Loucy (cell line): Measurements from ENCODE around the gene TMEM37.

ENCODE experiments used
- H2AFZ ChIP-seq: fragments of 200-600 bp; sonication (generic); 2 replicates; pipeline ENCODE4 v1.6.0; 2016; ENCODE audit warnings: antibody characterized with exemption, mild to moderate bottlenecking, low read length, moderate library complexity
- H3F3A ChIP-seq: fragments of 200-600 bp; 2 replicates; pipeline ENCODE4 v1.6.0; 2016; ENCODE audit warnings: antibody characterized with exemption, low read depth, mild to moderate bottlenecking
- H3K27me3 ChIP-seq: fragments of 200-600 bp; sonication (generic); 2 replicates; pipeline ENCODE4 v1.6.1; 2014; ENCODE audit warnings: low read length, mild to moderate bottlenecking; ENCODE audit not compliant: insufficient read depth, poor library complexity, severe bottlenecking
- H3K36me3 ChIP-seq: fragments of 200-600 bp; sonication (generic); 2 replicates; pipeline ENCODE4 v1.6.1; 2016; ENCODE audit warnings: low read length; ENCODE audit not compliant: insufficient read depth
- H3K4me1 ChIP-seq: fragments of 200-600 bp; sonication (generic); 2 replicates; pipeline ENCODE4 v1.5.1; 2014; ENCODE audit warnings: low read length, mild to moderate bottlenecking; ENCODE audit not compliant: insufficient read depth, poor library complexity, severe bottlenecking
- H3K4me2 ChIP-seq: fragments of 200-600 bp; sonication (generic); 2 replicates; pipeline ENCODE4 v1.6.0; 2014; ENCODE audit warnings: antibody characterized with exemption, low read length, low read depth, mild to moderate bottlenecking; ENCODE audit not compliant: poor library complexity, severe bottlenecking
- H3K4me3 ChIP-seq: fragments of 200-600 bp; sonication (generic); 2 replicates; pipeline ENCODE4 v1.5.1; 2014; ENCODE audit warnings: low read length, mild to moderate bottlenecking, mixed read lengths; ENCODE audit not compliant: poor library complexity, severe bottlenecking
- H3K79me2 ChIP-seq: fragments of 200-600 bp; sonication (generic); 2 replicates; pipeline ENCODE4 v1.6.1; 2014; ENCODE audit warnings: low read length; ENCODE audit not compliant: insufficient read depth
- H3K9ac ChIP-seq: fragments of 200-600 bp; sonication (generic); 2 replicates; pipeline ENCODE4 v1.6.0; 2014; ENCODE audit warnings: mild to moderate bottlenecking, low read depth, low read length, moderate library complexity; ENCODE audit not compliant: poor library complexity, severe bottlenecking
- H3K9me2 ChIP-seq: fragments of 200-600 bp; sonication (generic); replicated peaks from 2 replicates; pipeline ENCODE4 v1.6.1; 2016; ENCODE audit warnings: low read depth, low read length, mixed read lengths
- H3K9me3 ChIP-seq: fragments of 200-600 bp; sonication (generic); 2 replicates; pipeline ENCODE4 v1.6.1; 2014; ENCODE audit warnings: mild to moderate bottlenecking, antibody characterized with exemption, low read length, low read depth; ENCODE audit not compliant: insufficient read depth
- H4K20me1 ChIP-seq: fragments of 200-600 bp; sonication (generic); 2 replicates; pipeline ENCODE4 v1.6.0; 2014; ENCODE audit warnings: antibody characterized with exemption, low read length, mild to moderate bottlenecking; ENCODE audit not compliant: insufficient read depth, poor library complexity, severe bottlenecking
- EZH2phosphoT487 ChIP-seq: fragments of 200-600 bp; IDR thresholded peaks from 2 replicates; pipeline ENCODE4 v1.6.1; 2018; ENCODE audit warnings: antibody characterized with exemption, mild to moderate bottlenecking, moderate library complexity, borderline replicate concordance
- TF ChIP-seq, protein P1 (sequence below): fragments of 200-600 bp; sonication (generic); conservative IDR thresholded peaks from 2 replicates; pipeline ENCODE4 v1.5.1; 2014; ENCODE audit warnings: mild to moderate bottlenecking, antibody characterized with exemption, low read length

Gene TMEM37

DNA sequence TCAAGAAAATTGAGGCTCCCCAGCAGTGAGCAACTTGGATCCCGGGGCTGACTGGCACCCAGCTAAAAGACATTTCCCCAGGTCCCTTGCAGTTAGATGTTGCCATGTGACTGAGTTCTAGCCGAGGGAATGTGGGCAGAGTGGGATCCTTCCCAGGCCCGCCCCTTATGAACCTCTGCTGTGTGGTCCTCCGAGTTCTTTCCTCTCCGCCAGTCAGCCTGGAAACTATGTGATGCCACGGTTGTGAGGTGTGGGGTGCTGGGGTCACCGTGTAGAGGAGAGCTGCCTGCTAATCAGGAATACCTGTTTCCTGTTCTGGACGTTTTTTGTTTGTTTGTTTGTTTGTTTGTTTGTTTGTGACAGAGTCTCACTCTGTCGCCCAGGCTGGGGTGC, 45.5 kb downstream of the TMEM37 start:
- no peaks in the 10 kb centered on the region for H3K4me1 ChIP-seq
- no peaks in the 10 kb centered on the region for H3K36me3 ChIP-seq
- H3K9me2 ChIP-seq = no peaks in the 10 kb centered on the region
- H3K9ac ChIP-seq = no peak overlapping the region
- TF ChIP-seq EZH2phosphoT487 = no peak
- H3K79me2 ChIP-seq = no peaks in the 10 kb centered on the region
- no peaks in the 10 kb centered on the region for H3F3A ChIP-seq
- H4K20me1 ChIP-seq = no peaks in the 10 kb centered on the region
- H3K9me3 ChIP-seq = no peaks in the 10 kb centered on the region
- H3K27me3 ChIP-seq = no peaks in the 10 kb centered on the region
- no peak overlapping the region for H3K4me2 ChIP-seq
- no peak overlapping the region for H2AFZ ChIP-seq
- no peak overlapping the region for H3K4me3 ChIP-seq

GRCh38 chr2:119478188-119478977, 46.7 kb downstream of the TMEM37 start:
- H3K9me2 ChIP-seq = no peaks in the 10 kb centered on the region
- no peaks in the 10 kb centered on the region for H3F3A ChIP-seq
- no peaks in the 10 kb centered on the region for H3K4me1 ChIP-seq
- no peak overlapping the region for H3K9ac ChIP-seq
- no peak overlapping the region for H3K4me3 ChIP-seq
- no peaks in the 10 kb centered on the region for H3K9me3 ChIP-seq
- no peaks in the 10 kb centered on the region for H3K27me3 ChIP-seq
- H2AFZ ChIP-seq = no peak overlapping the region
- TF ChIP-seq, protein P1, sequence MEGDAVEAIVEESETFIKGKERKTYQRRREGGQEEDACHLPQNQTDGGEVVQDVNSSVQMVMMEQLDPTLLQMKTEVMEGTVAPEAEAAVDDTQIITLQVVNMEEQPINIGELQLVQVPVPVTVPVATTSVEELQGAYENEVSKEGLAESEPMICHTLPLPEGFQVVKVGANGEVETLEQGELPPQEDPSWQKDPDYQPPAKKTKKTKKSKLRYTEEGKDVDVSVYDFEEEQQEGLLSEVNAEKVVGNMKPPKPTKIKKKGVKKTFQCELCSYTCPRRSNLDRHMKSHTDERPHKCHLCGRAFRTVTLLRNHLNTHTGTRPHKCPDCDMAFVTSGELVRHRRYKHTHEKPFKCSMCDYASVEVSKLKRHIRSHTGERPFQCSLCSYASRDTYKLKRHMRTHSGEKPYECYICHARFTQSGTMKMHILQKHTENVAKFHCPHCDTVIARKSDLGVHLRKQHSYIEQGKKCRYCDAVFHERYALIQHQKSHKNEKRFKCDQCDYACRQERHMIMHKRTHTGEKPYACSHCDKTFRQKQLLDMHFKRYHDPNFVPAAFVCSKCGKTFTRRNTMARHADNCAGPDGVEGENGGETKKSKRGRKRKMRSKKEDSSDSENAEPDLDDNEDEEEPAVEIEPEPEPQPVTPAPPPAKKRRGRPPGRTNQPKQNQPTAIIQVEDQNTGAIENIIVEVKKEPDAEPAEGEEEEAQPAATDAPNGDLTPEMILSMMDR = no peak
- TF ChIP-seq EZH2phosphoT487 = no peak
- no peaks in the 10 kb centered on the region for H3K79me2 ChIP-seq
- H4K20me1 ChIP-seq = no peaks in the 10 kb centered on the region
- no peak overlapping the region for H3K4me2 ChIP-seq
- H3K36me3 ChIP-seq = no peaks in the 10 kb centered on the region

DNA sequence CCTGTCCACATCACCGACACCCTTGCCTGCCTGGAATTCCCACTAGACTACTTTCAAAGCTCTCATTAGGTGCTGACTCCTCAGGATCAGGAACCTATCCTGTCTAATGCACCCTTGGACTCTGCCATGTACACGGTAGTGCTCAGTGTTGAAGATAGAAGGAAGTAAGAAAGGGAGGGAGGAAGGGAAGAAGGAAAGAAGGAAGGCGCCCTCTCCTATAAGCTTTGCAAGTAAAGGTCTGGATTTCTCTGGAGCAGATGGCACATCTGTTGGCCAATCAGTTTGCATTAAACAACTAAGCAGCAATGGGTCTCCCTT, 47.3 kb downstream of the TMEM37 start:
- Histone ChIP-seq H3F3A (no peaks in the 10 kb centered on the region), H3K4me3 (no peak overlapping the region), H3K79me2 (no peaks in the 10 kb centered on the region), H3K9me3 (no peaks in the 10 kb centered on the region), H3K9me2 (no peaks in the 10 kb centered on the region), H3K27me3 (no peaks in the 10 kb centered on the region), H3K9ac (no peak overlapping the region), H3K4me2 (no peak overlapping the region), H3K36me3 (no peaks in the 10 kb centered on the region), H2AFZ (no peak overlapping the region), H3K4me1 (no peaks in the 10 kb centered on the region), H4K20me1 (no peaks in the 10 kb centered on the region)
- TF ChIP-seq, protein P1 = no peak
- no peak for TF ChIP-seq EZH2phosphoT487

- H3K9ac ChIP-seq = no peak overlapping the region
- no peak overlapping the region for H2AFZ ChIP-seq
- H3K27me3 ChIP-seq = no peaks in the 10 kb centered on the region
- no peaks in the 10 kb centered on the region for H3K36me3 ChIP-seq
- H3K4me3 ChIP-seq = no peak overlapping the region
- no peaks in the 10 kb centered on the region for H3K9me2 ChIP-seq
- H4K20me1 ChIP-seq = no peaks in the 10 kb centered on the region
- no peaks in the 10 kb centered on the region for H3F3A ChIP-seq
- no peaks in the 10 kb centered on the region for H3K4me1 ChIP-seq
- TF ChIP-seq, protein P1 = no peak
- no peak for TF ChIP-seq EZH2phosphoT487
- H3K79me2 ChIP-seq = no peaks in the 10 kb centered on the region
- H3K4me2 ChIP-seq = no peak overlapping the region
- H3K9me3 ChIP-seq = no peaks in the 10 kb centered on the region
Measured at GRCh38 chr2:119480184-119480583, 48.5 kb downstream of the TMEM37 start.
